GM03348 (cell line): ENCODE measurements around the gene TMEM161A.

Experiments used
- DNase-seq: peaks from one replicate; pipeline ENCODE4 v3.0.0; 2012; ENCODE audit warnings: low spot score

TMEM161A gene

DNA sequence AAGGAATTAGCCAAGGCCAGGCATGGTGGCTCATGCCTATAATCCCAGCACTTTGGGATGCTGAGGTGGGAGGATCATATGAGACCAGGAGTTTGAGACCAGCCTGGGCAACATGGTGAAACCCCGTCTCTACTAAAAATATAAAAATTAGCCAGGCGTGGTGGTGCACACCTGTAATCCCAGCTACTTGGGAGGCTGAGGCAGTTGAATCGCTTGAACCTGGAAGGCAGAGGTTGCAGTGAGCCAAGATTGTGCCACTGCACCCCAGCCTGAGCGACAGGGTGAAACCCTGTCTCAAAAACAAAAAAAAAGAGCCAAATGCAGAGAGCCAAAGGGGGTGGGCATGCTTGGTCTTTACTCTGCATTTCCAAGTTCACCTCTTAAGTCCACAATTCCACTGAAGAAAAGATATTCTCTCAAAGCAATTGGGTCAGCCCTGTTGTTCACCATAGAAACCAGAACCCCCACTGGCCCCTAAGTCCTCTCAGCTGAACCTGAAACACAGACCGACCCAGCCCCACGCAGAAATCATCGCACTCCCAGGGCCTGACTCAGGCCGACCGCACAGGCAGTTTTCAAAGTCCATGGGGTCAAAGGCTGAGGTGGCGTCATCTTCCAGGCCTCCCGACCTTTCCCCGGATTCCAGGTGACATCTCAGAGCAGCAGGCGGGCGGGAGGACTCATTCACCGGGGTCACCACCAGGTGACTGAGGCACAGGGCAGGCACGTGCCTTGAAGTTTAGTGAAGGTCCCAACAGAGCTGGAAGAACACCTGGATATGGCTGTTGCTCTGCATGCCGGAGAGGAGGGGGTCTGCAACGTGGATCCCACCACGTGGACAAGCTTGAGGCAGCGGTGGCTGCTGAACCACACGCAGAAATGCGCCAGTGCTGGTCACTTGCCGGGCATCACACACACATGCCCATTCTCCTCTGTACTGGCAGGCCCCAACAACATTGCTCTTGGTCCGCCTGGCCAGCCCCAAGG lies 41.3 kb downstream of the TMEM161A start:
- no peak for DNase-seq

DNA sequence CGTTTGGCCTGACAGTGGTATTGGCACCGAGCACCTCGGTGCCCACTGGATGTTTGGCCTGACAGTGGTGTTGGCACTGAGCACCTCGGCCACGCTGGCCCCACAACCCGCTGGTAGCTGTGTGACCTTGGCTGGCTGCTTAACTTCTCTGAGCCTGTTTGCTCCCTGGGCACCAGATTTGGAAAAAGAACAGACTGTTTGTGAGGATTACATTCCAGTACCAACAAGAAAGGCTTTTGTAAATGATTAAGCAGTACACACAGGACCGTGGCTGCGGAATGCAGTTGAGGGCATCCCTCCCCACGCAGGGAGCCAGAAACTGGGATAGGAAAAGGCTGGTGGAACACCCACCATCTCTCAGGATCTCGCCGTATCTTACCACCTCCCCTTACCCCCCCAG lies 42.6 kb downstream of the TMEM161A start:
- no peak for DNase-seq

DNA sequence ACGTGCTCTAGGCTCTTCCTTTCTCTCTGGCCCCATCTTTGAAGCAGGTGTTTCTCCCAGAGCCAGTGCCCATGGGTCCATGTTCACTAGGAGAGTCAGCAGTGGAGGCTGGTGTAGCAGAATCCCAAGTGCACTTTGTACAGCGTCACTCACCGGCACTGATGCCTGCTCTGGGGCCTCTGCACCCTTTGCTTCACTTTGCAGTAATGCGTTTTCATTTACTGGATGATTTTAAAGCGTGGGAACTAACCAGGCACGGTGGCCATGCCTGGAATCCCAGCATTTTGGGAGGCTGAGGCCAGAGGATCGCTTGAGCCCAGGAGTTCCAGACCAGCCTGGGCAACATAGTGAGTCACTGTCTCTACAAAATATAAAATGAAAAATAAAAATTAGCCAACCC lies 43.8 kb downstream of the TMEM161A start:
- DNase-seq: no peak

DNA sequence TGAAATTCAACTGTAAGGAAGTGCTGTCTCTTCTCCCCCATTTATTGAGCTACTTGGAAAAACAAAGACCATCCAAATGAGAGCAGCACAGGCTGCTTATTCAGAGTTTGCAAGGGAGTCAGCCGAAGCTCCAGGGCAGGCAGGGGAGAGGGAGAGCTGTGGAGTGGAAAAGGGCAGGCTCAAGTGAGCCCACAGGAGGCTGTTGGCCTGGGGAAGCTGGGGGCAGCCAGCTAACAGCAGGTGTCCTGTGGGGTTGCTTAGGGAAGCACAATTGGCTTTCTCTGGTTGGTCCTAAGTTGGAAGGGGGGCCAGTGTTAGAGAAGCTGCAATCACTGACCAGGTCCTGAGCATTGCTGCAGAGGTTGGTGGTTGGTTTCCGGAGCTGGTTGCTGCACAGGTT lies 50.6 kb downstream of the TMEM161A start:
- DNase-seq: no peak

DNA sequence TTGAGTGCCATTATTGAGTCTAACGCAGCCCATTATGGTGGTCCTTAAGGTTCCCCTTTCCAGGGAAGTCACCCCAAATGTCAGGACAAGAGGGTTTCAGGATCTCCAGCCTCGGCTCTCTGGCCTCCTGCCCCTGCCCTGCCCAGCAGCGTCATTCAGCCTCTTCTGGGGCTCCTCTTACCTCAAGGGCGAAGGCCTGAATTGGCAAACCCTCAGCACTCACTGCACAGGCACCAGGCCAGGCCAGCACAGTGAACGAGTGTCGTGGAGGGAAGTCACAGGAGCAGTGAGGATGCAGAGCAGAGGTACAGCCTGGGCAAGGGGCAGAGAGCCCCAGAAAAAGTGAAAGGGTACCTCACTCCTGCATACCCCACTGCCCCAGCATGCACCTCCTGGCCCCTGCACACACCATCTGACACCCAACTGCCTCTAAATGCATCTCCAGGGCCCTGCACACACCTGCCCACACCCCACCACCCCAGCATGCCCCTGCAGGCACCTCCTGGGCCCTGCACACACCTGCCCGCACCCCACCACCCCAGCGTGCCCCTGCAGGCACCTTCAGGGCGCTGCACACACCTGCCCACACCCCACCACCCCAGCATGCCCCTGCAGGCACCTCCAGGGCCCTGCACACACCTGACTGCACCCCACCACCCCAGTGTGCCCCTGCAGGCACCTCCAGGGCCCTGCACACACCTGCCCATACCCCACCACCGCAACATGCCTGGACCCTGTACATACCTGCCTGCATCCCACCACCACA lies 54.7 kb downstream of the TMEM161A start:
- no peak for DNase-seq

DNA sequence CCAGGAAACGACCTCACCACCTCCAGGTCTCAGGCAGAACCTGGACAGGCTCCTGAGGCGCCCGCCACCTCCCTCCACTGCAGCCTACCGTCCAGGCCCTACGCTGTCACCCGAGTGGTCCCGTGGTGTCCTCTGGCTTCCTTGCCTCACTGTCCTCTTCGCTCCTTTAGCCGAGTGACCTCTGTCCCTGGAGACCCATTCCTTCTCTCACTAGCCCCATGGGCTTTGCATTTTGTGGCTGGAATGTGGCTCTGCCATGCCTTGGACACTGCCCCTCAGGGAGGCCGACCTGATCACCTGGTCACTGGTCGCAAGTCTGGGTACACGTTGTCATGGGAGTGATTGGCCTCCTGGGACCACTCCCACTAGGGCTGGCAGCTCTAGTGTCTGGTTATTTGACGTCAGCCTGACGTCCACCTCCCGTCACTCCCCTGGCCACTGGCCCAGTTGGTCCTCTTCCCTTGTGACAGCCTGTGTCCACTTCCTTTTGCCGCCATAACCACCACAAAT lies 56.6 kb downstream of the TMEM161A start:
- DNase-seq: no peak

DNA sequence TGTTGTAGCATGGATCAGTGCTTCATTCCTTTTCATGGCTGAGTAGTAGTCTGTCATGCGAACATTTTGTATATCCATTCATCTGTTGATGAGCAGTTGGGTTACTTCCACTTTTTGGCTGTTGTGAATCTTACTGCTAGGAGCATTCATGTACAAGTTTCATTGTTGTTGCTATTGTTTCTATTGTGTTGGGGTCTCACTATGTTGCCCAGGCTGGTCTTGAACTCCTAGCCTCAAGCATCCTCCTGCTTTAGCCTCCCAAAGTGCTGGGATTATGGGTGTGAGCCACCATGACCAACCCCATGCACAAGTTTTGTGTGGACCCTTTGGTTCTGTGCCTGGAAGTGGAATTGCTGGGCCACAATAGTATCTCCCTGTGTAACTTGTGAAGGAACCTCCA lies 58.7 kb downstream of the TMEM161A start:
- DNase-seq: no peak

DNA sequence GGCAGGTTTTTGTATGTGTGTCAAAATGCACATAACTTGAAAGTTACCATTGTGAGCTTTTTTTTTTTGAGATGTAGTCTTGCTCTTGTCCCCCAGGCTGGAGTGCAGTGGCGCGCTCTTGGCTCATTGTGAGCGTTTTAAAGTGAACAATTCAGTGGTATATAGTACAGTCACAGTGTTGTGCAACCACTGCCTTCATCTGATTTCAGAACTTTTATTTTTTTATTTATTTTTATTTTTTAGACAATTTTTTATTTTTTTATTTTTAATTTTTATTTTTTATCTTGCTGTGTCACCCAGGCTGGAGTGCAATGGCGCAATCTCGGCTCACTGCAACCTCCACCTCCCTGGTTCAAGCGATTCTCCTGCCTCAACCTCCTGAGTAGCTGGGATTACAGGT lies 59.5 kb downstream of the TMEM161A start:
- no peak for DNase-seq

DNA sequence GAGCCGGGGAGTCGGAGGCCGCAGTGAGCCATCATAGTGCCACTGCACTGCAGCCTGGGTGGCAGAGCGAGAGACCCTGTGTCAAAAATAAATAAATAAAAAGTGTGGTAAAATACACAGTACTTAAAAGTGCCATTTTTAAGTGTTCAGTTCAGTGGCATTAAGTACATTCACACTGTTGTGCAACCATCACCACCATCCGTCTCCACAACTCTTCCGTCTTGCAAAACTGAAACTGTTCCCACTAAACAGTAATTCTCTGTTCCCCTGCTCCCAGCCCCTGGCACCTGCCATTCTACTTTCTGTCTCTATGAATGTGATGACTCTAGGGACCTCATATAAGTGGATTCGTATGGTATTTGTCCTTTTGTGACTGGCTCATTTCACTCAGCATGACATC lies 61.2 kb downstream of the TMEM161A start:
- no peak for DNase-seq

DNA sequence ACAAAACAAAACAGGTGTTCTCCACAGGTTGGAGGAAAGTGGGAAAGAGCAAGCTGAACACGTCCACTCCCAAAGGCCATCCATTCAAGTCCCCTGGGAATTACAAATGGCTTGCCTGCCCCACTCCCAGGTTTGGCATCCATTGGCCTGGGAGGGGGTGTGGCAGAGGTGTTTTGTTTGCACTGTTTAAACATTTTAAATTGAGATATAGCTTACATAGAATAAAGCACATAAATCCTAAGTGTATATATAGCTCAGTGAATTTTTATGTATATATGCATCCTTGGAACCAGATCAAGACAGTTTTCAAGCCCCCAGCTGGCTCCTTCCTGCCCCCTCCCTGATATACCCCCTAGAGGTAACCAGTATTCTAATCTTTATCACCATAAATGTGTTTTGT lies 61.8 kb downstream of the TMEM161A start:
- DNase-seq: no peak

DNA sequence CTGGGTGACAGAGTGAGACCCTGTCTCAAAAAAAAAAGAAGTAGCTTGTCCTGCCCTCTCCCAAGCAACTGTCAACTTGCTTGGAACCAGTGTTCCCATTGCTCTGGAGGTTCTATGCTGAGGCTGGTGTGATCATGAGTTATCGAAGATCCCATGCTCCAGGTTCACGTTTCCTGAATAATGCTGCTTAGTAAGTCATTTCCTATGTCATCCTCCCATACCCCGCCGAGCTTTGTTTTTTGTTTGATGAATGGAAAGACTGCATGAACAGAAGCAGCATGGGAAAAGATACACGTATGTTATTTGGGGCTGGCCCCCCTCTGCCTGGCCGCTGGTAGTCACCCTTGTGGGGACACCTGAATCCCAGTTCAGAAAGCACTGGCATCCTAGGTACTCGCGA lies 63.2 kb downstream of the TMEM161A start:
- no peak for DNase-seq

DNA sequence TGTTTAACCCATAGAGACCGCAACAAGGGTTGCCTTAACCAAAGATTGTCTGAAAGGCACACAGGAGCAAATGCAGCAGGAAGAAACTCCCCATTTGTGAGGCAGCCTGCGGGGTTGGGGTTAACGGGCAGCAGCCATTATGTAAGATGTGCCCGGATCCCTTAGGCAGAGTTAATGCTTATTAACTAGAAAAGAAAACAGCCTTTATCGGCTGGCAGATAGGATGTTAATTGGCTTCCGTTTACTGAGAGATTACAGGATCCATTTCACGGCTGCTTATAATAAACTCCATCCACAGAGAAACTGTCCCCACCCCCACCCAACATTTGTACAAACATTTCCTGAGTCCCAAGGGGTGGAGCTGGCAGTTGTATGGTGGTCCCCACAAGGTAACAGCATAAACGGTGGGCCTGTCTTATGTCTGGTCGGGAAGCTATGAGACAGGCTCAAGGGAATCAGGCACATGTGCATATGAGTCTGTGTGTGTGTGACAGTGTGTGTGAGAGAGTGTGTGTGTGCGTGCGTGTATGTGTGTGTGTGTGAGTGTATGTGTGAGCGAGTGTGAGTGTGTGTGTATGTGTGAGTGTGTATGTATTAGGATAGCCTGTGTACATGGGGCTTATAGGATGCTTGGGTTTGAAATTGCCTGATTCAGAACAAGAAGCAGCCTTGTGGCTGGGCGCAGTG lies 63.9 kb downstream of the TMEM161A start:
- no peak for DNase-seq

DNA sequence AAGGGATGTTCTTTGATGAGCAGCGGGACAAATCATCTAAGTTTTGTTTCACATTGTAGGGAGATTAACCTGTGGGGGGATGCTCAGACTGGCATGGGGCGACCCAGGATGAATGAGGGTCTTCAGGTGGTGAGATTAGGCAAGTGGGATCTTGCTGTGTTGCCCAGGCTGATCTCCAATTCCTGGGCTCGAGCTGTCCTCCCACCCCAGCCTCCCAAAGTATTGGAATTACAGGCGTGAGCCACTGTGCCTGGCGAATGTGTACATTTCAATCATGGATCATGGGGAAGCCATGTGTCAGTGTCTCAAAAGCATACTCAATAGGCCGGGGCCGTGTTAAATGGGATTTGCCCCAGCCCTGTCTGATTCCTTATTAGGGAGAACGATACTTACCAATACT lies 66.4 kb downstream of the TMEM161A start:
- DNase-seq: no peak
